GM18858 (cell line): ENCODE results near the gene TUBB8B.
"Not testable (repeated sequence)": the region's sequence is repeated elsewhere in the genome, so short reads cannot be mapped to it uniquely, and the experiment has no call there.

Experiments used
- ATAC-seq: cut with Tn5 transposase; IDR thresholded peaks from one replicate; pipeline ENCODE4 v1.9.1; 2021; ENCODE audit not compliant: unreplicated experiment

TUBB8B gene

DNA sequence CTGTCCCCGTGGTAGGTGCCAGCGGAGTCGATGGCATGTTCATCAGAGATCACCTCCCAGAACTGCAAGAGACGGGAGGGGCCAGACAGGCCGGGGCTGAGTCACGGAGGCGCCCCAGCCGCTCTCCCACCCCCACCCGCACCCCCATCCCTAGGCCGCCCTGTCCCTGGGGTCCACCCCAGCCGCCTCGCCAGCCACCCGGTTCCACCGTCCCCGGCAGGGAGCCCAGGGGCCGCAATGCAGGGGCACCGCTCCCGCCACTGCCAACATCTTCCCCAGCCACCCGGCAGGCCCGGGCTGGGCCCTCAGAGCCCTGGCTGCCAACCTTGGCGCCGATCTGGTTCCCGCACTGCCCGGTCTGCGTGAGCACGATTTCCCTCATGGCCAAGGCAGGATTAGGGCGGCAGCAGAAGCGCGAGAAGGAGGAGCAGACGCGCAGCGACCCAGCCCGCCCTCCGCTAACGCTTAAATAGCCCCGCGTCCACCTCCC, at the start of gene TUBB8B:
Gene TUBB8B, minus strand, starts transcription at position 440 of the 490 bp plus-strand sequence. Its CDS starts 58 bp downstream, at position 382.
- ATAC-seq: not testable (repeated sequence)

GRCh38 chr18:97252-97914, 48.0 kb upstream of the TUBB8B start:
- peak; percentile 87 for ATAC-seq

GRCh38 chr18:96767-97131, 47.3 kb upstream of the TUBB8B start:
- not testable (repeated sequence) for ATAC-seq

GRCh38 chr18:96101-96766, 46.8 kb upstream of the TUBB8B start:
- ATAC-seq: not testable (repeated sequence)

DNA sequence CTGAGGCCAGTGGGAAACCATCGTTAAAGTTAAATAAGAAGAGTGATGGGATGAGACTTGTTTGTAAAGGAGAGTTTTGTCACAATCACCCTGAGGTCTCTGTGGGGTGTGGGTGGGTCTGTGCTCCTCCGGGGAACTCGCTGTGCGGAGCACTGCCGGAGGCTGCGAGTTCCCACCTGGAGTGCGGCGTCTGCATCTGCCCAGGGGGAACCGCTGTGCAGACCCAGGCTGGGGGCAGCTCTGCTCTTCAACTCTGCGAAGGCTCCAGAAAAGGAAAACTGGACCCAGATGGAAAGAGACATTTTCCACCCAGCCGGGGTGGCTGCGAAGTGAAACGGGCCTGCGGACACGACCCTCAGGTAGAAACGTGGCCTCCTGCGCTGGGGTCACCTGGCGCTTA, 46.2 kb upstream of the TUBB8B start:
- not testable (repeated sequence) for ATAC-seq

- ATAC-seq: not testable (repeated sequence)
These were observed 44.5 kb upstream of the TUBB8B start for GRCh38 chr18:93897-94408.

DNA sequence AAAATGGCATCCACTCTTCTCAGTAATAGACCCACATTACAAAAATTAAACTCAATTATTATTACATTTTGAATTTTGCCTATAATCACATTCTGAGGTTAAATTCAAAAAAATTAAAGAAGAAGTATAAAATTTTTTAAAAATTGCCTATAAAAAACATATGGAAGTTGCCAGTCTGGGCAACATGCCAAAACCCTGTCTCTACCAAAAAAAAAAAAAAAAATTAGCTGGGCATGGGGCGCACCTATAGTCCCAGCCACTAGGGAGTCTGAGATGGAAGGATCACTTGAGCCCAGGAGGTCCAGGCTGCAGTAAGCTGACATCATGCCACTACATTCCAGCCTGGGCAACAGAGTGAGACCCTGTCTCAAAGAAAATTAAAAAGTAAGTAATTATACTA, 42.1 kb upstream of the TUBB8B start:
- not testable (repeated sequence) for ATAC-seq

GRCh38 chr18:90396-91193, 41.2 kb upstream of the TUBB8B start:
- not testable (repeated sequence) for ATAC-seq

GRCh38 chr18:89124-89523, 39.7 kb upstream of the TUBB8B start:
- not testable (repeated sequence) for ATAC-seq

DNA sequence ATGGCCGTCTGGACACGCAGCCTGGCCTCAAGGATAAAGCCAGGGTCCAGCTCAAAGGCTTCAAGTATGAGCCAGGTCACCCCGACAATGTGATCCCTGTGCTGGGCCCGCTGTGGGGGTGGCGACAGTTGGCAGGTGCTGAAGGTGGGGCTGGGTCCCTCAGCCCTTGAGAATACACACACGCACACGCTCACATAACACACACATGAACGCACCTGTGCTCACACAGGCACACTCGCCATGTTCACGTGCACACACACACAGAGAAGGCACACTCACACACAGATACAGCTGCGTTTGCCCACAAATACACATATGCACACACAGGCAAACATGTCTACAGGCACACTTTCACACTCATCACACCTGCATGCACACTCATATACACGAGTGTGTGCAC, 35.4 kb upstream of the TUBB8B start:
- not testable (repeated sequence) for ATAC-seq

DNA sequence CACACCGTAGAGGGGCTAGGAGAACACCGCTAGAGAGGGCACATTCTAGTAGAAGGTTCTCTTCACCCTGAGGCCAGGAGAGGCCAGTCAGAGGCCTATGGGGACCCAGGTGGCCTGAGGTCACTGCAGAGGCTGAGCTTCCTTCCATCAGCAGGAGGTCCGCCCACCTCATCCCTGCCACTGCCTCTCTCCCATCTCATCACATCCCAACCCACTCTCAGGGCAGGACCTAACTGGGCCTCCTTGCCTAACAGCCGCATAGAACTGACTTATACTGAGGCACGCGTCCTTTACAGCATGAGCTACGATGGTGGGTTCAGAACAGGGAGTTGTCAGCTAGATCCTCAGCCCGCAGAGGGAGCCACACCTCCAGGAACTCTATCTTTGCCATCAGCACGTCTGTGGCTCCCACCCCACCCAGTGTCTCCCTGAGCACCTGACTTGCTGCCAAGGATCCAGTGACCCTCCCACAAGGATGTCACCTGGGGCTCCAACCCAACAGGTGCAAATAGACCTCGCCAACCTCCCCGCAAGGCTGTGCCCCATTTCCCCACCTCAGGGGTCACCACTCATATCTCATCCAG, 33.3 kb upstream of the TUBB8B start:
- not testable (repeated sequence) for ATAC-seq

GRCh38 chr18:80881-81280, 31.5 kb upstream of the TUBB8B start:
- ATAC-seq: not testable (repeated sequence)

DNA sequence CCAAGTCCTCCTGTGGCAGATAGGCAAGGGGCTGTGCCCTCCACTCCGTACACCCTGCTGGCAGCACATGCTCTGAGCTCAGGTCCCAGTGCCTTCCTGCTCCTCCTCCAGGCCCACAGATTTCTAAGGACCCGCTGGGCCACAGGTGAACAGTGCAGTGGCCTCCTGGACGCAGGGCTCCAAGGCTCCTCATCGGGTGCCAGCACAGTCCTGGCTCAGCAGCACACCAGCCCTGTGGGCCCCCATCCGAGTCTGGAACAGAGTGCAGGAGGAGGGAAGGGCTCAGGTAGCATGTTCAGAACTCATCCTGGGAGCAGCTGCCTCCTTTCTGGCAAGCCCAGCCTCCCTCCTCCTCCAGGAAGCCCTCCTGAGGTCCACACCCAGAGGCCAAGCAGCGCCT, 30.8 kb upstream of the TUBB8B start:
- not testable (repeated sequence) for ATAC-seq

DNA sequence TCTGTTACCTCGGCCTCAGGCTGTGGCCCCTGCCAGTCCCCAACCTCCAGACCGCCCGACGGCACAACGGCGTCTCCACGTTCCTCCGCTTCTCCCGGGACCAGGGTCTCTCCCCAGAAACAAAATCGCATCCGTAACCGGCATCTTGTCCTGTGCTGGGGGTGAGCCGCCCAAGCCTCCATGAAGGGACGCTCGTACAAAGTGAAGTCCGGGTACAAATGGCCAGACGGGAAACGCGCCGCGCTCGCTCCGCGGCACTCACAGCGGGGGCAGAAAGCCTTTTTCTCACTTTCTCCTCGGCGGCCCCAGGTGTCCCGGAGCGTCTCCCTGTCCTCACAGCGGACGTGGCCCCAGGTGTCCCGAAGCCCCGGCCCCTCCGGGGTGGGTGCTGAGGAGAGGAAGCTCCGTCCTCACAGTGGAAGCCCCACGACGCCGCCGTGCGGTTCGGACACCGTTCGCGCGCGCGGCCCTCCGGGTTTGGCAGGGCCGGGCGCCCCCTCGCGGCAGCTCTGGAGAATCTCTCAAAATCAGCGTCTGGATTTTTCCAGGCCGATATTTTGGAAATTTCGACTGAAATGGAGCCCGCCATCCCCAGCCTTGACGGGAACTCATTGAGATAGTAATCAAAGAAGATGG, 26.2 kb upstream of the TUBB8B start:
- not testable (repeated sequence) for ATAC-seq

DNA sequence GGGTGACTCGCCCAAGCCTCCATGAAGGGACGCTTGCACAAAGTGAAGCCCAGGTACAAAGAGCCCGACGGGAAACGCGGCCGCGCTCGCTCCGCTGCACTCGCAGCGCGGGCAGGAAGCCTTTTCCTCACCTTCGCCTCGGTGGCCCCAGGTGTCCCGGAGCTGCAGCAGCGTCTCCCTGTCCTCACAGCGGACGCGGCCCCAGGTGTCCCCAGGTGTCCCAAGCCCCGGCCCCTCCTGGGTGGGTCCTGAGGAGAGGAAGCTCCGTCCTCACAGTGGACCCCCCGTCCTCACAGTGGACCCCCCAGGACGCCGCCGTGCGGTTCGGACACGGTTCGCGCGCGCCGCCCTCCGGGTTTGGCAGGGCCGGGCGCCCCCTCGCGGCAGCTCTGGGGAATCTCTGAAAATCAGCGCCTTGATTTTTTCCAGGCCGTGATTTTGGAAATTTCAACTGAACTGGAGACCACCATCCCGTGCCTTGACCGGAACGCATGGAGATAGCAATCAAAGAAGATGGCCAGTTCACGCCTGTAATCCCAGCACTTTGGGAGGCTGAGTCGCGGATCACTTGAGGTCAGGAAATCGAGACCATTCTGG, 23.9 kb upstream of the TUBB8B start:
- not testable (repeated sequence) for ATAC-seq

DNA sequence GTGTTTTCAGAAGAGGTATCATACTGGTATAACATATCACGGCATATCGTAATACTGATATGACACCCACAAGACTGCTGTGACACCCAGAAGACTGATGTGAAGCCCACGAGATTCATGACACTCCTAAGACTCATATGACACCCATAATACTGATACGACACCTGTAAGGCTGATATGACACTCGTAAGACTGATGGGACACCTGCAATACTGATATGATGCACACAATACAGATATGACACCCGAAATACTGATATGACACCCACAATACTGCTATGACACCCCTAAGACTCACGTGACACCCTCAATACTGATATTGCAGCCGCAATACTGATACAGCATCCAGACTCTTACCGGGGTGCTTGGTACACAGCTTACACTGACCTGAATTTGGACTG, 18.3 kb upstream of the TUBB8B start:
- not testable (repeated sequence) for ATAC-seq

GRCh38 chr18:64279-64678, 14.9 kb upstream of the TUBB8B start:
- not testable (repeated sequence) for ATAC-seq

DNA sequence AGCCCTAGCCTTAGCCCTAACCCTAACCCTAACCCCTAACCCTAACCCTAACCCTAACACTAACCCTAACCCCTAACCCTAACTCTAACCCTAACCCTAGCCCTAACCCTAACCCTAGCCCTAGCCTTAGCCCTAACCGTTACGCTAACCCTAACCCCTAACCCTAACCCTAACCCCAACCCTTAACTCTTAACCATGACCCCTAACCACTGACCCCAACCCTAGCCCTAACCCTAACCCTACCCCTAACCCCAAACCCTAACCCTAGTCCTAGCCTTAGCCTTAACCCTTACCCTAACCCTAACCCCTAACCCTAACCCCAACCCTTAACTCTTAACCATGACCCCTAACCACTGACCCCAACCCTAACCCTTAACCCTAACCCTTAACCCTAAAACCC, 14.2 kb upstream of the TUBB8B start:
- not testable (repeated sequence) for ATAC-seq

DNA sequence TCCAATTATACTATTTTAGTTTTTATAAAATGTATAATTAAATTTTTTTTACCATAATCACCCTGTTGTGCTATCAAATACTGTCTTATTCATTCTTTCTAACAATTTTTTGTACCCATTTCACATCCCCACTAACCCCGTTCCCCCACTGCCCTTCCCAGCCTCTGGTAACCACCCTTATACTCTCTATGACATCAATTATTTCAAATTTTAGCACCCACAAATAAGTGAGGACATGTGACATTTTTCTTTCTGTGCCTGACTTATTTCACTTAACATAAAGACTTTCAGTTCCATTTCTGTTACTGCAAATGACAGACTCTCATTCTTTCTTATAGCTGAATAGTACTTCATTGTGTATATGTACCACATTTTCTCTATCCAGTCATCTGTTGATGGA, 5.0 kb upstream of the TUBB8B start:
- ATAC-seq: not testable (repeated sequence)

DNA sequence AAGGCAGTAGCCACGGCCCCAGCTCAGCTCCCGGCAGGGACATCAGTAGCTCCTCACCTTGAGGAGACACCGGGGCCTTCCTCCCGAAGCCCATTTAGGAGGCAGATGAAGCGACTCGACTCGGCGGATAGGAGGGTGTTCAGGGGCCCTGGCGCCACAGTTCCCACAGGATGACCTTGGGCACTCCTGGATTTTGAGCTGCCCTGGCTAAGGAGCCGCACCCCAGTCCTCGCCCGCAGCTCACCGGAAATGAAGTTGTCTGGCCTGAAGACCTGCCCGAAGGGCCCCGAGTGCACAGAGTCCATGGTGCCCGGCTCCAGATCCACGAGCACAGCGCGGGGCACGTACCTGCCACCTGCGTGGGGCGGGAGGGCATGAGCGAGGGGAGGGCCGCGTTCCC, 719 bp downstream of the TUBB8B start:
- ATAC-seq: not testable (repeated sequence)
